Fibroblast of mammary gland (primary cell): ENCODE data around the gene RUNX1.

ENCODE experiments used
- DNase-seq: peaks from one replicate; pipeline ENCODE4 v3.0.0-alpha.2; 2010; ENCODE audit warnings: low read depth
- H3K4me3 ChIP-seq: 2 replicates; pipeline ENCODE4 v1.5.1; 2011; ENCODE audit warnings: low read depth, mild to moderate bottlenecking, low read length, moderate library complexity; ENCODE audit not compliant: control insufficient read depth
- TF ChIP-seq, protein P1 (sequence below): conservative IDR thresholded peaks from 2 replicates; pipeline ENCODE4 v1.5.1; 2011; ENCODE audit warnings: low read depth, low read length, inconsistent platforms; ENCODE audit not compliant: control insufficient read depth, insufficient read depth

Gene RUNX1

DNA sequence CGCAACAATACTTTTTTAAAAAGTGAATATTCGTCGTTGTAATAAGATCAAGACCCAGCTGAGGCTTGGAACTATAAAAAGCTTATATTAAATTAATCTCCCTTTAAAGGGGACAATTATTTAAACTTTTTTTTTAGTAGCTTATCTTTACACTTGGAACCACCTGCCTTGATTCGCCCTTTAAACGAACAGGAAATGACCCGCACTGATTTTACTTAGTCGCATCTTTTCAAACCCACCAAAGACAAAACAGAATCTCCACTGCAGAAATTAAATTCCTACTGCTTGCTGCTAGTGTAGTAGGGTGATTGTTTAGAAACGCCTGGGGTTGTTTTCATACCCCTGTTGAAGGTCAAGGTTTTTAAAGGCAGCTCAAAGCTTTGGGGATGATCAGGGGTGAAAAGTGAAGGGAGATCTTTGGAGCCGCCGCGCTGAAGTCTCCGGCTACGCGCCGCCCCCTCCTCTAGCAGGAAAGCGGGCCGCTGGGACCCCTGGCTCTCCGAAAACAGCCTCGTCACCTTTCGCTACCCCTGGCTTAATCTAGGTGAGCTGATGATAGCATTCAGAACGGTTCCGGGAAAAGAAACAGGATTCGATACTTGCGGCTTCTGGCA lies 163.4 kb downstream of the RUNX1 start:
- TF ChIP-seq, protein P1, sequence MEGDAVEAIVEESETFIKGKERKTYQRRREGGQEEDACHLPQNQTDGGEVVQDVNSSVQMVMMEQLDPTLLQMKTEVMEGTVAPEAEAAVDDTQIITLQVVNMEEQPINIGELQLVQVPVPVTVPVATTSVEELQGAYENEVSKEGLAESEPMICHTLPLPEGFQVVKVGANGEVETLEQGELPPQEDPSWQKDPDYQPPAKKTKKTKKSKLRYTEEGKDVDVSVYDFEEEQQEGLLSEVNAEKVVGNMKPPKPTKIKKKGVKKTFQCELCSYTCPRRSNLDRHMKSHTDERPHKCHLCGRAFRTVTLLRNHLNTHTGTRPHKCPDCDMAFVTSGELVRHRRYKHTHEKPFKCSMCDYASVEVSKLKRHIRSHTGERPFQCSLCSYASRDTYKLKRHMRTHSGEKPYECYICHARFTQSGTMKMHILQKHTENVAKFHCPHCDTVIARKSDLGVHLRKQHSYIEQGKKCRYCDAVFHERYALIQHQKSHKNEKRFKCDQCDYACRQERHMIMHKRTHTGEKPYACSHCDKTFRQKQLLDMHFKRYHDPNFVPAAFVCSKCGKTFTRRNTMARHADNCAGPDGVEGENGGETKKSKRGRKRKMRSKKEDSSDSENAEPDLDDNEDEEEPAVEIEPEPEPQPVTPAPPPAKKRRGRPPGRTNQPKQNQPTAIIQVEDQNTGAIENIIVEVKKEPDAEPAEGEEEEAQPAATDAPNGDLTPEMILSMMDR = no peak
- no peak for DNase-seq
- peak overlapping the region; percentile 93 for H3K4me3 ChIP-seq

DNA sequence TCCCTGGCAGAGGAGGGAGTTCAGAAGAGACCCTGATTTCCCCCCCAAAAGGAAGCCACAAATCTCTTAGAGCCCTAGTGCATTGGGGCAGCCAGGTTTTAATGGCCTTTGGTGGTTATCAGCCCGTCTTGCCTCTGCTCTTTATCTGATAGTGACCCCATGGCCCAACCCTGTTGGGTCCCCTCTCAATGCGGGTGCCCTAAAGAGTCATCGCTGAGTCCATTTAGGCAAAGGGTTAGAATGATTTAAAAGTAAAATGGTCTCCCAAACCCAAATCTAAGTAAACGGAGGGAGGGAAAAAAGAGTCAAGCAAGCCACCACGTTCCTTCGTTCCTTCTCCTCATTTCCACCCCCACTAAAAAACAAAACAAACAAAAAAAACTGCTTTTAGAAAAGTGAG lies 164.0 kb downstream of the RUNX1 start:
- no peak for DNase-seq
- TF ChIP-seq, protein P1 = no peak
- peak overlapping the region; percentile 93 for H3K4me3 ChIP-seq

DNA sequence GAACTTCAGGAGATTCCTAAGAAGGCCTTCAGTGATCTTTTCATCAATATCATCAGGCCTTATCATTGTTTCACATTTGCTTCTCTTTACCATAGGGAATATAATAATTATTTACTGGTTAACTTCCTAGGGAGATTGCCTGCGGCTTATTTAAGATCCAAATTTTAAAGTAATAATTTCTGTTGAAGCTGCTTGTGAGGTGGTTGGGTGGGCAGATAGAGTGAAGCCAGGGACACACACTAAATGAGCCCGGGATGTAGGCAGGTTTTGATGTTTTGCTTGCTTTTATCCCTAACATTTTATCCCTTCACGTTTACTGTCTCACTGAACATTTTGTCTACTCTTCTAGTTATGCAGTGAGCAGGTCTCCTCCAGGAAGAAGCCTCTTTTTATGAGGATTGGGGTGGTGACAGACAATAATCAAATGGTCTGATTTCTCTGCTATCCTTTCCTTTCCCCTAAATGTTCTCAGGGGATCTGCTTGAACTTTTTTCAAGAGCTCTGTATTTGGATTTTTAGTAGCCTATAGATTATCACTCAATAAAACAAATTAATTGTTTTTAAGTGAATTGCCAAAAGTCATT lies 164.7 kb downstream of the RUNX1 start:
- TF ChIP-seq, protein P1 = no peak
- H3K4me3 ChIP-seq = peak overlapping the region; percentile 93
- peak; percentile 25 for DNase-seq

DNA sequence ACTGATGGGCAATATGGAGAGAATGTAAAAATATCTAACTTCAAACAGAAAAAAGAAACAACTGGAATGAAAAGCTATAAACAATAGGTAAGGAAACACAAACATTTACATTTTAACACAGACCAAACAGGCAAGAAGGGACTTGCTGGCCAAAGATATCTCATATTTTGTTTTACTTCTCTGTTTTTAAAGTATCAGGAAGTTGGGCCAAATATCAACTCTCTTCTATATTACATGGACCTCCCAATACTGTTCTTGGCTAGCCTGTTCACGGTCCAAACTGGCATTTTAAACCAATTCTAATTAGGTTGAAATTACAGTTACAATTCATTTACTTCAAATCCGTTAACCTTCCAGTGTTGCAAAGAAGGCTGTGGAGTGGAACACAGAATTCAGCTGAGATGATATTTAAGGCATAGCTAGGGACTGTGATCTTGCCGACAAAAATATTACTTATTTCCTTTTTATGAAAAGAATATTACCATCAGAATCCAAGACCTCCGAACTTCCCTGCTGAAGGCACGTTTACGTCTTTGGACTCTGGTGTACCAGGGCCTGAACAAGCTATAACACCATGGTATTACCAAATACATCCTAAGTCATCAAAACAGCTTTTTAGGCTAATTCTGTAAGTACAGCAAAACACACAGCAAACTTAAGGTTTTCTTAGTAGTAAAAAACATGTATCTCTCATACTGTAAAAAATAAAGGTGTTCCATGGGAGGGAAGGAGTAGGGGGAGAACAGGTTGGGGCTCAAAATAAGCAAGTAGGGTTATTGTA lies 165.4 kb downstream of the RUNX1 start:
- DNase-seq = no peak
- peak overlapping the region; percentile 93 for H3K4me3 ChIP-seq
- TF ChIP-seq, protein P1 = no peak

DNA sequence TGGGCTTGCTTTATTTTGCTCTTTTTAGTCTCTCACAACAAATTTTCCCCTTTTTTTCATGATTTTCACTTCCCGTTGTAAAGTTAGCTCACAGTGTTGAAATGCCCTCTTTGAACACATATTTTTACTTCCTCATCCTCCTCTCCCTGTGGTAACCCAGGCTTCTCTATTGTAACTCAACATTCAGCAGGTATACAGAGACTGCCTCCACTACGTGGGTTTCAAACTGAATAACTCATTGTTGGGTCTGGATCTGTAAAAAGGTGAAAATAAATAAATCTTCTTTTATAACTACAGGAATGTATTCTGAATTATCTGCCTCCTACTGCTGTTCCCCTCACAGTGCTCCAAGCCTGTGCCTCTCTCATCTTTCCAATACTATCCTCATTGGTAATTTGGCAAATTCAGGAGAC lies 166.4 kb downstream of the RUNX1 start:
- peak overlapping the region; percentile 3 for H3K4me3 ChIP-seq
- TF ChIP-seq, protein P1 = no peak
- no peak for DNase-seq

DNA sequence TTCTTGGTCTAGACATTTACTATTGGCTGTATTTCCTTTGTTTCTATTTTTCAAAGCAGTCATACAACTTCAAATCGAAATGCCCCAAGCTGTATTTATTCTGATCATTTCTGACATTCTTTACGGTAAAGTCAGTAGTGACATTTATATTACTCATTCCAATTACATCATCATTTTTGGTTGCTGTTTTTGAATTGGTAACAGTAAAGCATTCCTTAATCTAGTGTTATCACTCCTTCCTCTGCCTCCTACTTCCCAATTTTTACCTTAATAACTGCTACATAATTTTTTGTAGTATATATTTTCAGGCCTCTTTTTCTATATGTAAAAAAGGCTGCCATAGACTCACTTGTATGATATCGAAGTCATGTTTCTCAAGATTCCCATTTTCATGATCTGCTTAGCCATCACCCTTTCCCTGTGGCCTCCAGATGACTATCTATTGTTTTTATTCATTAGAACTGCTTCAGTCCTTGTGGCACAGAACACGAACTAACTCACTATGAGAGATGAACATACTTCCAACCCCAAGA lies 167.2 kb downstream of the RUNX1 start:
- no peak overlapping the region for H3K4me3 ChIP-seq
- DNase-seq = peak; percentile 87
- TF ChIP-seq, protein P1 = no peak
